HG03565 (cell line): Measurements from ENCODE around the gene SLC29A2.
"Not testable (repeated sequence)": the region's sequence is repeated elsewhere in the genome, so short reads cannot be mapped to it uniquely, and the experiment has no call there.

Experiments
- ATAC-seq: cut with Tn5 transposase; IDR thresholded peaks from one replicate; pipeline ENCODE4 v1.9.1; 2021; ENCODE audit warnings: mild to moderate bottlenecking, moderate library complexity; ENCODE audit not compliant: unreplicated experiment

The SLC29A2 gene

DNA sequence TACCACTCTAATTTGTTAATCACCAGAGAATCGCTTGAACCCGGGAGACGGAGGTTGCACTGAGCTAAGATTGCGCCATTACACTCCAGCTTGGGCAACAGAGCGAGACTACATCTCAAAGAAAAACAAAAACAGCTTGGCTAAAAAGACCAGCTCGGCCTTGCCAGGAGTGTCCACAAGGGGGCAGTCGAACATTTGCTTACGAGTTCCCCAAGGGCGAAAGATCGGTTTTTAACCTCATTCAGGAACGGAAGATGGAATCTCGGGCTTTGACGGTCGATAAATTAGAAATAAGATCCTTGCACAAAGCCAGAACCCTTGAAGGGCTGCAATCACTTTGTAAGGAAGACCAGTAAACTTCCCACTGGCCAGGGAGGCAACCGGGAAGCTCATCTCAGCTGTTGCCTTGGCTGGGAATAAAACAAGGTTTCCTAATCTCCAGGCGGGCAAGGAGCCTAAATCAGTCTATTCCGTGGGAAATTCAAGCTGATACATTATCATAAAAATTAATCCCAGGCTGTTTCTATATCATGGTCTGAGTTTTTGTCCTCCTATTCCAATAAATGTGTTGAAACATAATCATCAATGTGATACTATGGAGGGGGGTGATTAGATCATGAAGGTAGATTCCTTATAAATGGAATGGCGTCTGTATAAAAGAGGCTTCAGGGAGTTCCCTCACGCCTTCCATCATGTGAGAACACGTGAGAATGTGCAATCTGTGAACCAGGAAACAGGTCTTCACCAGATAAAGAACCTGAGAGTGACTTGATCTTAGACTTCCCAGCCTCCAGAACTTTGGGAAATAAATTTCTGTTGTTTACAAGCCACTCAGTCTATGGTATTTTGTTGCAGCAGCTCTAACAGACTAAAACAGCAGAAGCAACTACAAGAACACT, 14.9 kb upstream of the SLC29A2 start:
- no peak for ATAC-seq

DNA sequence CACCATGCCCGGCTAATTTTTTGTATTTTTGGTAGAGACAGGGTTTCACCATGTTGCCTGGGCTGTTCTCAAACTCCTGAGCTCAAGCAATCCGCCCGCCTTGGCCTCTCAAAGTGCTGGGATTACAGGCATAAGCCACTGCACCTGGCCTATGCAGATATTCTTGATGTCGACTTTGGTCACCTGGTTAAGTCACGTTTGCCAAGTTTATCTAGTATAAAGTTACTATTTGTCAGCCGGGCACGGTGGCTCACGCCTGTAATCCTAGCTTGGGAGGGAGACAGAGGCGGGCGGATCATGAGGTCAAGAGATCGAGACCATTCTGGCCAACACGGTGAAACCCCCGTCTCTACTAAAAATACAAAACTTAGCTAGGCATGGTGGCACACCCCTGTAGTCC, 12.8 kb upstream of the SLC29A2 start:
- not testable (repeated sequence) for ATAC-seq

GRCh38 chr11:66380264-66380663, 8.7 kb upstream of the SLC29A2 start:
- not testable (repeated sequence) for ATAC-seq

DNA sequence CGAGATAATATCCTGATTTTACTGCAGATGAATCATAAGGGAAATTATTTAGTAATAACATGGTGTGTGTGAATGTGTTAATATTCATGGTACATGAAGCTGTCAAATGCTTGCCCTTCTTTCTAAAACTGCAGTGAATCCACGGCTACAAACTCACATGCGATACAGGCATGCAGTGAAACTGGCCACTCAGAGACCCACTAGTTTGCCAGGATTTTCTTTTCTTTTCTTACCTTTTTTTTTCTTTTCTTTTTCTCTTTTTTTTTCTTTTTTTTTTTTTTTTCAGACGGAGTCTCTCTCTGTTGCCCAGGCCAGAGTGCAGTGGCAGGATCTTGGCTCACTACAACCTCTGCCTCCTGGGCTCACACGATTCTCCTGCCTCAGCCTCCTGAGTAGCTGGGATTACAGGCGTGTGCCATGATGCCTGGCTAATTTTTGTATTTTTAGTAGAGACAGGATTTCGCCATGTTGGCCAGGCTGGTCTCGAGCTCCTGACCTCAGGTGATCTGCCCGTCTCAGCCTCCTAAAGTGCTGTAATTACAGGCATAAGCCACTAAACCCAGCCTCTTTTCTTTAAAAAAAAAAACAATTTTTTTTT, 2.2 kb upstream of the SLC29A2 start:
- ATAC-seq = not testable (repeated sequence)

GRCh38 chr11:66373265-66373664, 1.7 kb upstream of the SLC29A2 start:
- no peak for ATAC-seq

- ATAC-seq = no peak
Observed at GRCh38 chr11:66369073-66369894, 2.3 kb downstream of the SLC29A2 start.

GRCh38 chr11:66368484-66368883, 3.1 kb downstream of the SLC29A2 start:
- no peak for ATAC-seq

DNA sequence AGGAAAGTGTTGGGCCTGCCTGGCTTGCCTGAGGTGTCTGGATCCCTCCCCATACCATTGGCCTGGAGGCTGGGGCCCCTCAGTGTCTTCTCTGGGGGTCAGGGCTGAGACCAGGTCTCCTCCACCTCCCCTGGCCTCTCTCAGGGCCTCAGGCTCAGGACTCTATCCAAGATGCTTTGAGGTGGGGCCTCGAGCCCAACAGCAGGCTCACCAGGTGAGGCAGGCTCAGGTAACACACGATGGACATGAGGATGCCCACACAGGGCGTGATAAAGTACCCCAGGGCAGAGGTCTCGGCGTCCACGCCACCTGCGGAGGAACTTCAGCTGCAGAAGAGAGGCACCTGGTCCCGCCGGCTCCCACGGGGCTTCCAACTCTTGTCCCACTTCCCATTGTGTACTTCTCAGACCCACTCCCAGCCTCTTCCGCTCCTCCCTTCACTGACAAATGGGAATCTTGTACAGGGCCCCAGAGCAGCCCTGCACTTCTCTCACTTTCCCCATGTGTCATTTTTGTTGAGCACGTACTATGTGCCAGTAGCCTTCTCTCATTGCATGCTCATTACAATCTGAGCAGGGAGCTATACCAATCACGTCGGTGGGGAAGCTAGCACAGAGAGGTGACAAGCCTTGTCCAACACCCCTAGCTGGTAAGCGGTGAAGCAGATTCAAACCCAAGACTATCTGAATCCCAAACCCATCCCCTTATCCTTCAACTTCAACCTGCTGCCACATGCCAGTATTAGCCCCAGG, 3.8 kb downstream of the SLC29A2 start:
- ATAC-seq = no peak

- no peak for ATAC-seq
Observed at GRCh38 chr11:66366844-66367477, 4.6 kb downstream of the SLC29A2 start.

GRCh38 chr11:66365711-66366619, 5.6 kb downstream of the SLC29A2 start:
- no peak for ATAC-seq

- no peak for ATAC-seq
Observed at GRCh38 chr11:66365166-66365565, 6.4 kb downstream of the SLC29A2 start.

DNA sequence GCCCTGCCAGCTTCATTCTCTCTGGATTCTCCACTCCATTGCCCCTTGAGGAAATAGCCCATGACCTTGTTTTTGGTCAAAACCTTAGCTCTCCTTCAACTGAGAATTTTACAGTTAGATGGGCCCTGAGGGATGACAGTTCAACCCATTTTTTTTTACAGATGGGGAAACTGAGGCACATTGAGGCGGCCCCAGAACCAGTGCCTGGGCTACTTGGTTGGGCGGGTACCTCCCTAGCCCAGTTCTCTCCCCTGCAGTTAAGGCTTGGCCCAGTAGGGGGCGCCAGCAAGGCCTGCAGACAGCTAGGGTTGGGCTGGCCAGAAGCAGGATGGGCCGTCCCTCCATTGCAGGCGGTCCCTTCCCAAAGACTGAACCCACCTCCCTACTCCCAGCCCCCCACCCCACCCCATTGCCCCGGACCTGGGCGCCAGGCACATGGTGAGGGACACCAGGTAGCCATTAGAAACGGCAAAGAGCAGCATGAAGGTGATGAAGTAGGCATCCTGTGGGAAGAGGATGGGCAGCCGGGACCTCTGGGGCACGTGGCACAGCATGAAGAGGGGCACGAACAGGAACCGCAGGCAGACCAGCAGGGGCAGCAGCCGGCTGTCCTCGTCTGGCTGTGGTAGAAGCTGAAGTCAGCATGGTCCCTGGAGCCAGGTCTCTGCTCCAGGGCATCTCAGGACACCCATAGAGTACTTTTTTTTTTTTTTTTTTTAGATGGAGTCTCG, 7.6 kb downstream of the SLC29A2 start:
- ATAC-seq = no peak

GRCh38 chr11:66363187-66363601, 8.4 kb downstream of the SLC29A2 start:
- ATAC-seq = no peak

GRCh38 chr11:66362481-66363147, 8.9 kb downstream of the SLC29A2 start:
- no peak for ATAC-seq

- ATAC-seq = no peak
Observed at GRCh38 chr11:66361502-66361941, 10.0 kb downstream of the SLC29A2 start.

- ATAC-seq = no peak
Observed at GRCh38 chr11:66360406-66361073, 11.0 kb downstream of the SLC29A2 start.

- no peak for ATAC-seq
Observed at GRCh38 chr11:66359662-66360087, 11.9 kb downstream of the SLC29A2 start.
